SU-DHL-6 (cell line): ENCODE data around the gene SFMBT2.

Experiments used
- H2AFZ ChIP-seq: fragments of 200-600 bp; sonication (generic); 2 replicates; pipeline ENCODE4 v1.6.1; 2014; ENCODE audit warnings: low read depth, mild to moderate bottlenecking, moderate library complexity, mixed read lengths, antibody characterized with exemption, low read length; ENCODE audit not compliant: severe bottlenecking
- H3F3A ChIP-seq: fragments of 200-600 bp; shearing (Covaris generic); 2 replicates; pipeline ENCODE4 v1.6.0; 2016; ENCODE audit warnings: antibody characterized with exemption, mild to moderate bottlenecking; ENCODE audit not compliant: insufficient read depth
- H3K27ac ChIP-seq: fragments of 200-600 bp; sonication (generic); 2 replicates; pipeline ENCODE4 v1.5.1; 2016; ENCODE audit warnings: low read depth, mild to moderate bottlenecking, low read length, moderate library complexity, mixed read lengths
- H3K27me3 ChIP-seq: fragments of 200-600 bp; sonication (generic), shearing (Covaris generic); 2 replicates; pipeline ENCODE4 v1.6.0; 2014; ENCODE audit warnings: mild to moderate bottlenecking, low read length
- H3K36me3 ChIP-seq: fragments of 200-600 bp; sonication (generic); 2 replicates; pipeline ENCODE4 v1.6.1; 2014; ENCODE audit warnings: mild to moderate bottlenecking, low read length, mixed read lengths
- H3K4me2 ChIP-seq: fragments of 300-600, 200-600 bp; shearing (Covaris generic), sonication (generic); 2 replicates; pipeline ENCODE4 v1.6.0; 2014; ENCODE audit warnings: low read length, low read depth, mild to moderate bottlenecking; ENCODE audit not compliant: poor library complexity, severe bottlenecking
- H3K4me3 ChIP-seq: fragments of 200-600 bp; sonication (generic); 2 replicates; pipeline ENCODE4 v1.5.1; 2014; ENCODE audit warnings: antibody characterized with exemption, low read length, mild to moderate bottlenecking, mixed read lengths; ENCODE audit not compliant: insufficient read depth, poor library complexity, severe bottlenecking
- H3K79me2 ChIP-seq: fragments of 200-600 bp; sonication (generic); 2 replicates; pipeline ENCODE4 v1.6.1; 2014; ENCODE audit warnings: mild to moderate bottlenecking, low read length, moderate library complexity; ENCODE audit not compliant: insufficient read depth
- H3K9ac ChIP-seq: fragments of 200-600 bp; sonication (generic); 2 replicates; pipeline ENCODE4 v1.7.0; 2014; ENCODE audit warnings: mild to moderate bottlenecking, low read length
- H3K9me2 ChIP-seq: fragments of 200-600 bp; sonication (generic); replicated peaks from 2 replicates; pipeline ENCODE4 v1.6.1; 2014; ENCODE audit warnings: low read length; ENCODE audit not compliant: insufficient read depth
- H3K9me3 ChIP-seq: fragments of 200-600 bp; sonication (generic); 2 replicates; pipeline ENCODE4 v1.6.1; 2014; ENCODE audit warnings: low read length, mixed read lengths; ENCODE audit not compliant: insufficient read depth
- H4K20me1 ChIP-seq: fragments of 200-600 bp; sonication (generic); 2 replicates; pipeline ENCODE4 v1.6.1; 2014; ENCODE audit warnings: low read depth, mild to moderate bottlenecking, antibody characterized with exemption, low read length, moderate library complexity, mixed read lengths
- EZH2phosphoT487 ChIP-seq: fragments of 200-600 bp; sonication (generic), shearing (Covaris generic); conservative IDR thresholded peaks from 2 replicates; pipeline ENCODE4 v1.6.1; 2018; ENCODE audit warnings: mild to moderate bottlenecking, antibody characterized with exemption, low read length, moderate library complexity, mixed read lengths
- TF ChIP-seq, protein P1 (sequence below): fragments of 200-600 bp; sonication (generic); IDR thresholded peaks from one replicate; pipeline ENCODE4 v1.5.1; 2017; ENCODE audit warnings: antibody characterized with exemption, mild to moderate bottlenecking, low read length, moderate library complexity; ENCODE audit not compliant: insufficient read depth, poor library complexity, severe bottlenecking

Gene SFMBT2

DNA sequence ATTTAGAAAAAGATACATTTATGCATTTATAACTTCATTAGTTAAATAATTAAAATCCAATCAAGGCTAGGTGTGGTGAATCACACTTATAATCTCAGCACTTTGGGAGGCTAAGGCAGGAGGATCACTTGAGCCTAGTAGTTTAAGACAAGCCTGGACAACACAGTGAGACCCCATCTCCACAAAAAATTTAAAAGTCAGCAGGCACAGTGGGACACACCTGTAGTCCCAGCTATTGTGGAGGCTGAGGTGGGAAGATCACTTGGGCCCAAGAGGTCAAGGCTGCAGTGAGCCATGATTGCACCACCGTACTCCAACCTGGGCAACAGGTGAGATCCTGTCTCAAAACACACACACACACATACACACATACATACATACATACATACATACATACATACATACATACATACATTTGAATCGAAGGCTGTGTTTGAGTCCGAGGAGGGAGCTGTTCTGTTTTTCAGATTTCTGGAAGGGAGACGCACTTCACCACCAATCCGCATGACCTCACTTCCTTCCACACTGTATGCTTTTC, 30.1 kb downstream of the SFMBT2 start:
- Histone ChIP-seq H3F3A (0 out of 2 replicates have a peak, but pooled peaks cover 5% of the 10 kb centered on the region), H4K20me1 (peaks cover 4% of the 10 kb centered on the region; the same call in 1 of the 2 replicates), H3K27me3 (no peaks in the 10 kb centered on the region), H3K4me2 (no peak overlapping the region), H3K79me2 (peaks cover 29% of the 10 kb centered on the region), H3K27ac (no peak overlapping the region), H3K9ac (no peak overlapping the region), H3K4me3 (no peak overlapping the region), H2AFZ (no peak overlapping the region), H3K9me2 (no peaks in the 10 kb centered on the region), H3K9me3 (no peaks in the 10 kb centered on the region), H3K36me3 (0 out of 2 replicates have a peak, but pooled peaks cover 4% of the 10 kb centered on the region)
- no peak for TF ChIP-seq EZH2phosphoT487
- TF ChIP-seq, protein P1, sequence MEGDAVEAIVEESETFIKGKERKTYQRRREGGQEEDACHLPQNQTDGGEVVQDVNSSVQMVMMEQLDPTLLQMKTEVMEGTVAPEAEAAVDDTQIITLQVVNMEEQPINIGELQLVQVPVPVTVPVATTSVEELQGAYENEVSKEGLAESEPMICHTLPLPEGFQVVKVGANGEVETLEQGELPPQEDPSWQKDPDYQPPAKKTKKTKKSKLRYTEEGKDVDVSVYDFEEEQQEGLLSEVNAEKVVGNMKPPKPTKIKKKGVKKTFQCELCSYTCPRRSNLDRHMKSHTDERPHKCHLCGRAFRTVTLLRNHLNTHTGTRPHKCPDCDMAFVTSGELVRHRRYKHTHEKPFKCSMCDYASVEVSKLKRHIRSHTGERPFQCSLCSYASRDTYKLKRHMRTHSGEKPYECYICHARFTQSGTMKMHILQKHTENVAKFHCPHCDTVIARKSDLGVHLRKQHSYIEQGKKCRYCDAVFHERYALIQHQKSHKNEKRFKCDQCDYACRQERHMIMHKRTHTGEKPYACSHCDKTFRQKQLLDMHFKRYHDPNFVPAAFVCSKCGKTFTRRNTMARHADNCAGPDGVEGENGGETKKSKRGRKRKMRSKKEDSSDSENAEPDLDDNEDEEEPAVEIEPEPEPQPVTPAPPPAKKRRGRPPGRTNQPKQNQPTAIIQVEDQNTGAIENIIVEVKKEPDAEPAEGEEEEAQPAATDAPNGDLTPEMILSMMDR = no peak

DNA sequence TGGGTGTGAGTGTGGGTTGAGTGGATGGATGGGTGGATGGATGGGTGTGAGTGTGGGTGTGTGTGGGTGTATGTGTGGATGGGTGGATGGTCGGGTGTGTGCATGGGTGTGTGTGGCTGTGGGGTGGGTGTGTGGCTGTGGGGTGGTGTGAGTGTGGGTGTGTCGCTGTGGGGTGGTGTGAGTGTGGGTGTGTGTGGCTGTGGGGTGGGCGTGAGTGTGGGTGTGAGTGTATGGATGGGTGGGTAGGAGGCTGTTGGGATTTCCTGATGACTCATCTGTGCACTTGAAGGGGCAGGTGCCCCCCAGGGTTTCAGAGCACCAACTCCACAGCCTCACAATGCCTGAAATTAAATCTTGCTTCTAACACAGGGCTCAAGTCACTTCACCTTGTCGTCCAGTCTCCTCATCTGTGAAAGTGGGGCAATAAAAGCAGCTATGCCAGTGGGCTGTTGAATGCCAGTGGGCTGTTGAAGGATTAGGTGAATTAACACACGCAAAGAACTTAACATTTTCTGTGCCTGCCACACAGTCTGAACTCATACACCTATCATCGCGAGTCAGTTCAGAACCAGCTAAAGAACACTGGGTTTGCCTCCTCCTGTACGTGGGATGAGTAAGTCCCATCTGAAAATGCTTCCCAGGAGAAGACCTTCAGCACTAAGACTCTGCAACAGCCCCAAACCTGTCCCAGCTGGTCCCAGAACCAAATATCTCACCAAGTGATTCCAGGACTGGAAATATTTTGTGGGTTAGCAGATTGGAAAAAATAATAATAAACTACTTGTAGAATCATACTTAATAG, 32.0 kb downstream of the SFMBT2 start:
- H3K36me3 ChIP-seq = peaks cover 4% of the 10 kb centered on the region; the same call in 1 of the 2 replicates
- TF ChIP-seq, protein P1 = no peak
- no peak for TF ChIP-seq EZH2phosphoT487
- H2AFZ ChIP-seq = no peak overlapping the region
- 0 out of 2 replicates have a peak, but pooled peaks cover 5% of the 10 kb centered on the region for H3F3A ChIP-seq
- H3K4me2 ChIP-seq = no peak overlapping the region
- H3K4me3 ChIP-seq = no peak overlapping the region
- no peak overlapping the region for H3K9ac ChIP-seq
- no peaks in the 10 kb centered on the region for H3K27me3 ChIP-seq
- H3K27ac ChIP-seq = no peak overlapping the region
- H3K79me2 ChIP-seq = peaks cover 14% of the 10 kb centered on the region; the same call in 1 of the 2 replicates
- peaks cover 4% of the 10 kb centered on the region; the same call in 1 of the 2 replicates for H4K20me1 ChIP-seq
- H3K9me3 ChIP-seq = no peaks in the 10 kb centered on the region
- no peaks in the 10 kb centered on the region for H3K9me2 ChIP-seq

DNA sequence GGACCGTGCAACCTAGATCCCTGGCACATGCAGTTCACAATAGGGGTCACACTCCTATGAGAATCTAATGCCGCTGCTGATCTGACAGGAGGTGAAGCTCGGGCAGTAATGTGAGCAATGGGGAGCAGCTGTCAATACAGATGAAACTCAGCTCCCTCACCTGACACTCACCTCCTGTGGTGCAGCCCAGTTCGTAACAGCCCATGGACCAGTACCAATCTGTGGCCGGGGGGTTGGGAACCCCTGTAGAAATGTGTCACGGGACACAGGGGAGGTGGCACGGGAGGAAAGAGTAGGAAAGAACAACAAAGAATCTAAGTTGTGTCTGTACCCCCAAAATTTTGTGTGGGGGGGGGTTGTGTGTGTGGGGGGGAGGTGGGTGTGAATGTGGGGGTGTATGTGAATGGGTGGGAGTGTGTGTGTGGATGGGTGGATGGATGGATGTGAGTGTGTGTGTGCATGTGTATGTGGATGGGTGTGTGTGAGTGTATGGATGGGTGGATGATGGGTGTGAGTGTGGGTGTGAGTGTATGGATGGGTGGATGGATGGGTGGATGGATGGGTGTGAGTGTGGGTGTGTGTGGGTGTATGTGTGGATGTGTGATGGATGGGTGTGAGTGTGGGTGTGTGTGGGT, 33.1 kb downstream of the SFMBT2 start:
- Histone ChIP-seq H3K4me3 (no peak overlapping the region), H3K79me2 (peaks cover 4% of the 10 kb centered on the region; the same call in 1 of the 2 replicates), H3K27me3 (no peaks in the 10 kb centered on the region), H4K20me1 (peaks cover 1% of the 10 kb centered on the region; the same call in 1 of the 2 replicates), H3K9me2 (no peaks in the 10 kb centered on the region), H3K4me2 (no peak overlapping the region), H2AFZ (no peak overlapping the region), H3K36me3 (peaks cover 8% of the 10 kb centered on the region; the same call in 1 of the 2 replicates), H3F3A (0 out of 2 replicates have a peak, but pooled peaks cover 5% of the 10 kb centered on the region), H3K9me3 (no peaks in the 10 kb centered on the region), H3K9ac (no peak overlapping the region), H3K27ac (no peak overlapping the region)
- no peak for TF ChIP-seq EZH2phosphoT487
- TF ChIP-seq, protein P1 = no peak
